Liver (tissue), 9 donors: ENCODE measurements around the gene TAF6. TPM values are rescaled to one million over a fixed set of nuclear protein-coding genes. Genes with fewer than 3 reads are reported as not detected.
A peak's percentile ranks its signal among the peaks of the same experiment; 100 is the strongest.

Experiments
- DNase-seq: peaks from one replicate; pipeline ENCODE4 v3.0.0-alpha.2; 2017; ENCODE audit warnings: low spot score
- H3K27ac ChIP-seq, 2 donors: one replicate each; pipeline ENCODE4 v1.7.0; 2013; ENCODE audit warnings: inconsistent platforms in 2 of 2, low read length in 2 of 2, control low read depth in 1 of 2, low read depth in 1 of 2, mild to moderate bottlenecking in 1 of 2
- H3K27me3 ChIP-seq, 4 donors: one replicate each; pipeline versions ENCODE4 v1.6.1 to v1.7.0; 2013; ENCODE audit warnings: low read length in 3 of 4, inconsistent platforms in 1 of 4, mild to moderate bottlenecking in 1 of 4, moderate library complexity in 1 of 4; ENCODE audit not compliant: control insufficient read depth in 4 of 4, insufficient read depth in 4 of 4
- H3K36me3 ChIP-seq, 4 donors: one replicate each; pipeline versions ENCODE4 v1.6.1 to v1.7.0; 2013; ENCODE audit warnings: low read length in 3 of 4, mild to moderate bottlenecking in 3 of 4, low read depth in 1 of 4, moderate library complexity in 1 of 4; ENCODE audit not compliant: control insufficient read depth in 4 of 4, insufficient read depth in 3 of 4
- H3K4me1 ChIP-seq, 4 donors: one replicate each; pipeline versions ENCODE4 v1.6.1 to v1.7.0; 2013; ENCODE audit warnings: low read length in 3 of 4, mild to moderate bottlenecking in 3 of 4, moderate library complexity in 1 of 4; ENCODE audit not compliant: control insufficient read depth in 4 of 4, insufficient read depth in 4 of 4
- H3K4me3 ChIP-seq, 3 donors: one replicate each; pipeline versions ENCODE4 v1.6.1 to v1.7.0; 2013; ENCODE audit warnings: low read length in 3 of 3, control low read depth in 1 of 3, low read depth in 1 of 3, mild to moderate bottlenecking in 1 of 3
- H3K9ac ChIP-seq, 2 donors: one replicate each; pipeline ENCODE4 v1.7.0; 2013; ENCODE audit warnings: low read length in 2 of 2, mild to moderate bottlenecking in 2 of 2, moderate library complexity in 2 of 2, control low read depth in 1 of 2, low read depth in 1 of 2
- H3K9me3 ChIP-seq, 4 donors: one replicate each; pipeline versions ENCODE4 v1.6.1 to v1.7.0; 2013; ENCODE audit warnings: low read length in 3 of 4; ENCODE audit not compliant: control insufficient read depth in 4 of 4
- CTCF ChIP-seq: fragments of 150-350 bp; IDR thresholded peaks from 2 replicates; pipeline ENCODE4 v1.5.1; 2017; ENCODE audit warnings: improper control_type of control experiment, low read depth, low read length; ENCODE audit not compliant: missing input control
- EGR1 ChIP-seq, 2 donors: IDR thresholded peaks; 2 replicates each; pipeline ENCODE4 v1.6.1; 2016 to 2018; ENCODE audit warnings: antibody characterized with exemption in 2 of 2, low read depth in 2 of 2
- FOXA1 ChIP-seq: IDR thresholded peaks from 2 replicates; pipeline ENCODE4 v1.6.1; 2016; ENCODE audit warnings: antibody characterized with exemption
- FOXA2 ChIP-seq: IDR thresholded peaks from 2 replicates; pipeline ENCODE4 v1.6.1; 2016; ENCODE audit warnings: antibody characterized with exemption
- GABPA ChIP-seq, 2 donors: IDR thresholded peaks in 1 of 2; conservative IDR thresholded peaks in 1 of 2; 2 replicates each; pipeline ENCODE4 v1.6.1; 2016; ENCODE audit warnings: antibody characterized with exemption in 2 of 2, mild to moderate bottlenecking in 1 of 2, moderate library complexity in 1 of 2
- HNF4A ChIP-seq, 2 donors: conservative IDR thresholded peaks; 2 replicates each; pipeline ENCODE4 v1.6.1; 2016; ENCODE audit warnings: antibody characterized with exemption in 2 of 2, mild to moderate bottlenecking in 2 of 2
- HNF4G ChIP-seq: IDR thresholded peaks from 2 replicates; pipeline ENCODE4 v1.6.1; 2016; ENCODE audit warnings: antibody characterized with exemption
- JUND ChIP-seq, 2 donors: IDR thresholded peaks; 2 replicates each; pipeline ENCODE4 v1.6.1; 2016; ENCODE audit warnings: antibody characterized with exemption in 2 of 2
- MAX ChIP-seq: IDR thresholded peaks from 2 replicates; pipeline ENCODE4 v1.6.1; 2016; ENCODE audit warnings: antibody characterized with exemption
- NR2F2 ChIP-seq: IDR thresholded peaks from 2 replicates; pipeline ENCODE4 v1.6.1; 2016; ENCODE audit warnings: antibody characterized with exemption
- RAD21 ChIP-seq, 2 donors: IDR thresholded peaks; 2 replicates each; pipeline ENCODE4 v1.6.1; 2016; ENCODE audit warnings: antibody characterized with exemption in 2 of 2, mild to moderate bottlenecking in 2 of 2
- REST ChIP-seq: IDR thresholded peaks from 2 replicates; pipeline ENCODE4 v1.6.1; 2016; ENCODE audit warnings: antibody characterized with exemption, mild to moderate bottlenecking
- RXRA ChIP-seq, 2 donors: IDR thresholded peaks; 2 replicates each; pipeline ENCODE4 v1.6.1; 2017 to 2018; ENCODE audit warnings: antibody characterized with exemption in 2 of 2, mild to moderate bottlenecking in 1 of 2
- SP1 ChIP-seq: IDR thresholded peaks from 2 replicates; pipeline ENCODE4 v1.6.1; 2018; ENCODE audit warnings: antibody characterized with exemption, mild to moderate bottlenecking
- TAF1 ChIP-seq: conservative IDR thresholded peaks from 2 replicates; pipeline ENCODE4 v1.6.1; 2016; ENCODE audit warnings: antibody characterized with exemption, mild to moderate bottlenecking
- YY1 ChIP-seq: IDR thresholded peaks from 2 replicates; pipeline ENCODE4 v1.6.1; 2016; ENCODE audit warnings: antibody characterized with exemption, mild to moderate bottlenecking
- WGBS: extraction: QIAGEN DNeasy Blood & Tissue Kit; methylation state at CpG from one replicate; pipeline ENCODE4 v1.1.7; 2013; 5-methylcytosine and 5-hydroxymethylcytosine counted together
- polyA plus RNA-seq, 2 donors: library from polyadenylated mRNA; stranded (reverse) in 1 of 2; unstranded in 1 of 2; fragments of 200-250 nt in 1 of 2; fragments of >200 nt in 1 of 2; fragmentation: Nextera tagmentation in 1 of 2; extraction: Ambion mirVana in 1 of 2; gene quantifications; one replicate each; pipeline versions ENCODE4 v1.2.1 to v1.2.3, GENCODE V29; 2013 to 2015
- total RNA-seq, 2 donors: library from RNA; depleted of rRNA; stranded (reverse); fragments of >200 nt; gene quantifications; one replicate each; pipeline ENCODE4 v1.2.3, GENCODE V29; 2014
- TF ChIP-seq, protein P1 (sequence below): IDR thresholded peaks from 2 replicates; pipeline ENCODE4 v1.6.1; 2016; ENCODE audit warnings: antibody characterized with exemption
- TF ChIP-seq, protein P2 (sequence below): IDR thresholded peaks from 2 replicates; pipeline ENCODE4 v1.6.1; 2016; ENCODE audit warnings: antibody characterized with exemption
- donor health status: healthy.
- donor health status: healthy.
- donor health status: healthy.
- donor health status: healthy.
- donor health status: healthy.

Gene TAF6
- total and polyA plus RNA-seq, 4 donors: 8.9 to 17.9 (median 16.2) TPM

GRCh38 chr7:100087055-100087750 is 32.0 kb downstream of the TAF6 start:
- DNase-seq: no peak
- no peak overlapping the region for H3K27ac ChIP-seq
- peak overlapping the region in 1 of 2 donors; percentile 4 for H3K9ac ChIP-seq
- H3K4me1 ChIP-seq: peaks cover 9 to 25% (median 17%) of the 10 kb centered on the region in 4 donors
- no peaks in the 10 kb centered on the region for H3K27me3 ChIP-seq
- 85% methylated on average over 10 of the region's 10 CpGs for WGBS
- TF ChIP-seq FOXA2 (no peak), HNF4G (no peak), HNF4A (conservative IDR thresholded peaks at IDR 0.05) (no peak), FOXA1 (no peak), JUND (IDR thresholded peaks at IDR 0.05) (peak; percentile 17 to 31), CTCF (no peak), REST (peak; percentile 15), RAD21 (IDR thresholded peaks at IDR 0.05) (no peak), MAX (no peak), RXRA (IDR thresholded peaks at IDR 0.05) (peak; percentile 21 to 23), YY1 (no peak), NR2F2 (peak; percentile 69), SP1 (peak; percentile 27), EGR1 (IDR thresholded peaks at IDR 0.05; ENCODE audit: low read depth in 2 of 2) (no peak), TAF1 (no peak), GABPA (IDR thresholded peaks at IDR 0.05 in 1 of 2, conservative IDR thresholded peaks at IDR 0.05 in 1 of 2) (no peak)
- TF ChIP-seq, protein P1, sequence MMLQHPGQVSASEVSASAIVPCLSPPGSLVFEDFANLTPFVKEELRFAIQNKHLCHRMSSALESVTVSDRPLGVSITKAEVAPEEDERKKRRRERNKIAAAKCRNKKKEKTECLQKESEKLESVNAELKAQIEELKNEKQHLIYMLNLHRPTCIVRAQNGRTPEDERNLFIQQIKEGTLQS: no peak
- TF ChIP-seq, protein P2, sequence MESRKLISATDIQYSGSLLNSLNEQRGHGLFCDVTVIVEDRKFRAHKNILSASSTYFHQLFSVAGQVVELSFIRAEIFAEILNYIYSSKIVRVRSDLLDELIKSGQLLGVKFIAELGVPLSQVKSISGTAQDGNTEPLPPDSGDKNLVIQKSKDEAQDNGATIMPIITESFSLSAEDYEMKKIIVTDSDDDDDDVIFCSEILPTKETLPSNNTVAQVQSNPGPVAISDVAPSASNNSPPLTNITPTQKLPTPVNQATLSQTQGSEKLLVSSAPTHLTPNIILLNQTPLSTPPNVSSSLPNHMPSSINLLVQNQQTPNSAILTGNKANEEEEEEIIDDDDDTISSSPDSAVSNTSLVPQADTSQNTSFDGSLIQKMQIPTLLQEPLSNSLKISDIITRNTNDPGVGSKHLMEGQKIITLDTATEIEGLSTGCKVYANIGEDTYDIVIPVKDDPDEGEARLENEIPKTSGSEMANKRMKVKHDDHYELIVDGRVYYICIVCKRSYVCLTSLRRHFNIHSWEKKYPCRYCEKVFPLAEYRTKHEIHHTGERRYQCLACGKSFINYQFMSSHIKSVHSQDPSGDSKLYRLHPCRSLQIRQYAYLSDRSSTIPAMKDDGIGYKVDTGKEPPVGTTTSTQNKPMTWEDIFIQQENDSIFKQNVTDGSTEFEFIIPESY: no peak
- no peak overlapping the region for H3K4me3 ChIP-seq
- peaks cover 6 to 19% (median 11%) of the 10 kb centered on the region in 4 donors for H3K36me3 ChIP-seq
- no peaks in the 10 kb centered on the region for H3K9me3 ChIP-seq
